Measurements from ENCODE around the gene ADGRG2.

The ADGRG2 gene

GRCh38 chrX:19121898-19122640 is at the start of gene ADGRG2:
Gene ADGRG2, minus strand, starts transcription at chrX:19122468. Its CDS starts 53,634 bp downstream, at chrX:19068834.
- no peak for DNase-seq (ENCODE audit: low read depth)
- TF ChIP-seq CTCF (IDR thresholded peaks at IDR 0.05; ENCODE audit: low read depth, low read length, missing control alignments): no peak
- no peak within 1 kb of the TSS for H3K4me3 ChIP-seq (ENCODE audit: low read depth, low read length)

GRCh38 chrX:19168609-19169008 is 46.3 kb upstream of the ADGRG2 start:
- no peak overlapping the region for H3K4me3 ChIP-seq (ENCODE audit: low read depth, low read length)
- TF ChIP-seq CTCF (IDR thresholded peaks at IDR 0.05; ENCODE audit: low read depth, low read length, missing control alignments): no peak
- DNase-seq (ENCODE audit: low read depth): no peak

- no peak overlapping the region for H3K4me3 ChIP-seq (ENCODE audit: low read depth, low read length)
- TF ChIP-seq CTCF (IDR thresholded peaks at IDR 0.05; ENCODE audit: low read depth, low read length, missing control alignments): no peak
- no peak for DNase-seq (ENCODE audit: low read depth)
Observed at GRCh38 chrX:19162851-19163250, 40.6 kb upstream of the ADGRG2 start.

- no peak for TF ChIP-seq CTCF (IDR thresholded peaks at IDR 0.05; ENCODE audit: low read depth, low read length, missing control alignments)
- DNase-seq (ENCODE audit: low read depth): no peak
- no peak overlapping the region for H3K4me3 ChIP-seq (ENCODE audit: low read depth, low read length)
Observed at GRCh38 chrX:19156186-19156585, 33.9 kb upstream of the ADGRG2 start.

GRCh38 chrX:19152762-19153161 is 30.5 kb upstream of the ADGRG2 start:
- no peak for TF ChIP-seq CTCF (IDR thresholded peaks at IDR 0.05; ENCODE audit: low read depth, low read length, missing control alignments)
- H3K4me3 ChIP-seq (ENCODE audit: low read depth, low read length): no peak overlapping the region
- DNase-seq (ENCODE audit: low read depth): no peak

- no peak for TF ChIP-seq CTCF (IDR thresholded peaks at IDR 0.05; ENCODE audit: low read depth, low read length, missing control alignments)
- no peak overlapping the region for H3K4me3 ChIP-seq (ENCODE audit: low read depth, low read length)
- no peak for DNase-seq (ENCODE audit: low read depth)
Observed at GRCh38 chrX:19137067-19137466, 14.8 kb upstream of the ADGRG2 start.

GRCh38 chrX:19133784-19134183 is 11.5 kb upstream of the ADGRG2 start:
- DNase-seq (ENCODE audit: low read depth): no peak
- H3K4me3 ChIP-seq (ENCODE audit: low read depth, low read length): no peak overlapping the region
- TF ChIP-seq CTCF (IDR thresholded peaks at IDR 0.05; ENCODE audit: low read depth, low read length, missing control alignments): no peak

Measured in GM12864 (cell line).